Natural killer cell (primary cell): ENCODE measurements around the gene PVR. TPM values are rescaled to one million over a fixed set of nuclear protein-coding genes. Genes with fewer than 3 reads are reported as not detected.

Source experiments
- ATAC-seq, 3 donors: fragments of 150-1000 bp in 2 of 3; fragments of 200-7000 bp in 1 of 3; cut with Tn5 transposase; 1 replicate in 1 of 3; 2 replicates in 2 of 3; pipeline ENCODE4 v1.10.0; 2021; ENCODE audit warnings: mild to moderate bottlenecking in 2 of 3, moderate library complexity in 2 of 3
- DNase-seq, 2 donors: peaks; one replicate each; pipeline versions ENCODE4 v3.0.0 to v3.0.0-alpha.2; 2013 to 2021; ENCODE audit warnings: mixed read lengths in 1 of 2
- H3K27ac ChIP-seq: one replicate; pipeline ENCODE4 v1.5.1; 2013; ENCODE audit warnings: mild to moderate bottlenecking, low read length
- H3K27me3 ChIP-seq: one replicate; pipeline ENCODE4 v1.6.1; 2013; ENCODE audit warnings: low read length; ENCODE audit not compliant: control insufficient read depth, insufficient read depth
- H3K36me3 ChIP-seq: one replicate; pipeline ENCODE4 v1.6.1; 2013; ENCODE audit warnings: low read length; ENCODE audit not compliant: control insufficient read depth, insufficient read depth
- H3K4me1 ChIP-seq: one replicate; pipeline ENCODE4 v1.6.1; 2013; ENCODE audit warnings: low read length; ENCODE audit not compliant: control insufficient read depth, insufficient read depth
- H3K4me3 ChIP-seq: one replicate; pipeline ENCODE4 v1.5.1; 2013; ENCODE audit warnings: low read length
- H3K9me3 ChIP-seq: one replicate; pipeline ENCODE4 v1.6.1; 2013; ENCODE audit warnings: low read length; ENCODE audit not compliant: control insufficient read depth, insufficient read depth
- H3K27ac Mint-ChIP-seq, 2 donors: one replicate each; pipeline ENCODE4 v1.8.0; 2022; ENCODE audit warnings: mild to moderate bottlenecking in 2 of 2, mixed read lengths in 2 of 2, moderate library complexity in 1 of 2
- H3K27me3 Mint-ChIP-seq, 2 donors: one replicate each; pipeline ENCODE4 v1.8.0; 2022; ENCODE audit warnings: low read depth in 2 of 2, mixed read lengths in 2 of 2
- H3K36me3 Mint-ChIP-seq: one replicate; pipeline ENCODE4 v1.8.0; 2022; ENCODE audit warnings: mixed read lengths
- H3K4me1 Mint-ChIP-seq, 2 donors: one replicate each; pipeline ENCODE4 v1.8.0; 2022; ENCODE audit warnings: mixed read lengths in 2 of 2
- H3K4me3 Mint-ChIP-seq: one replicate; pipeline ENCODE4 v1.8.0; 2022; ENCODE audit warnings: mild to moderate bottlenecking, moderate library complexity, mixed read lengths
- H3K9me3 Mint-ChIP-seq, 2 donors: one replicate each; pipeline ENCODE4 v1.8.0; 2022; ENCODE audit warnings: mixed read lengths in 2 of 2
- CTCF ChIP-seq: fragments of 200-600 bp; IDR thresholded peaks from one replicate; pipeline ENCODE4 v1.8.0; 2022; ENCODE audit warnings: antibody characterized with exemption
- WGBS: methylation state at CpG from one replicate; pipeline ENCODE4 v1.1.7; 2013; ENCODE audit warnings: missing lambda C conversion rate; ENCODE audit not compliant: insufficient coverage; 5-methylcytosine and 5-hydroxymethylcytosine counted together
- intact Hi-C: fragments of 100-400 bp; cut with micrococcal nuclease; formaldehyde crosslinking; loops from one replicate; pipeline ENCODE4 v1.14.2; 2022
- total RNA-seq, 4 donors: library from RNA; stranded (reverse); fragments of 120-200 nt in 1 of 4; gene quantifications; one replicate each; pipeline versions ENCODE4 v1.2.3 to v1.2.4, GENCODE V29; 2013 to 2022

PVR gene
- total RNA-seq, 3 donors from 2014 or later (not counting 1 experiment from before 2014, with no cell fraction given): 6.6 to 12.6 (median 7.9) TPM

- H3K4me1 Mint-ChIP-seq: peaks cover 0 to 19% of the 10 kb centered on the region in 2 donors
- 90% methylated on average over 4 of the region's 4 CpGs for WGBS
- Histone ChIP-seq H3K27me3 (no peaks in the 10 kb centered on the region), H3K4me3 (no peak overlapping the region), H3K9me3 (no peaks in the 10 kb centered on the region), H3K27ac (no peak overlapping the region), H3K4me1 (peaks cover 23% of the 10 kb centered on the region), H3K36me3 (no peaks in the 10 kb centered on the region)
- DNase-seq (no peak), ATAC-seq (no peak)
- intact Hi-C loops: loop anchor here (5.0 kb wide), 1 partner anchor 265 kb away; no protein-coding TSS in a partner anchor
- H3K4me3 Mint-ChIP-seq: no peak overlapping the region
- no peak overlapping the region for H3K27ac Mint-ChIP-seq
- TF ChIP-seq CTCF: no peak
- H3K36me3 Mint-ChIP-seq: no peaks in the 10 kb centered on the region
- no peaks in the 10 kb centered on the region for H3K9me3 Mint-ChIP-seq
- H3K27me3 Mint-ChIP-seq: peaks cover 3 to 6% of the 10 kb centered on the region in 2 donors
These were observed 43.2 kb downstream of the PVR start for GRCh38 chr19:44686896-44687295.

DNA sequence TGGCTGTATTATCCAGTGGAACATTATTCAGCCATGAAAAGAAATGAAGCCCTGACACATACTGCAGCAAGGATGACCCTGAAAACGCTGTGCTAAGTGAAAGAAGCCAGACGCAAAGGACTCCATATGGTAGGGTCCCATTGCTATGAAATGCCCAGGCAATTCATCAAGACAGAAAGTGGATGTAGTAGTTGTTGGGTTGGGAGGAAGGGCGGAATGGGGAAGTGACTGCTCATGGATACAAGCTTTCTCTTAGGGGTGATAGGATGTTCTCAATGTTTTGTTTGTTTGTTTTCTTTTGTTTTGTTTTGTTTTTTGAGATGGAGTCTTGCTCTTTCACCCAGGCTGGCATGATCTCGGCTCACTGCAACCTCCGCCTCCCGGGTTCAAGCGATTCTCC, 44.2 kb downstream of the PVR start:
- Mint-ChIP-seq H3K4me1 (peaks cover 0 to 28% of the 10 kb centered on the region in 2 donors), H3K9me3 (no peaks in the 10 kb centered on the region), H3K27me3 (peaks cover 3 to 6% of the 10 kb centered on the region in 2 donors), H3K27ac (no peak overlapping the region), H3K36me3 (no peaks in the 10 kb centered on the region), H3K4me3 (no peak overlapping the region)
- Histone ChIP-seq H3K9me3 (no peaks in the 10 kb centered on the region), H3K4me3 (no peak overlapping the region), H3K27me3 (no peaks in the 10 kb centered on the region), H3K36me3 (no peaks in the 10 kb centered on the region), H3K4me1 (peaks cover 31% of the 10 kb centered on the region), H3K27ac (no peak overlapping the region)
- intact Hi-C loops: loop anchor here (5.0 kb wide), 1 partner anchor 264 kb away; no protein-coding TSS in a partner anchor
- 84% methylated on average over 7 of the region's 7 CpGs for WGBS
- DNase-seq (no peak), ATAC-seq (no peak)
- no peak for TF ChIP-seq CTCF

DNA sequence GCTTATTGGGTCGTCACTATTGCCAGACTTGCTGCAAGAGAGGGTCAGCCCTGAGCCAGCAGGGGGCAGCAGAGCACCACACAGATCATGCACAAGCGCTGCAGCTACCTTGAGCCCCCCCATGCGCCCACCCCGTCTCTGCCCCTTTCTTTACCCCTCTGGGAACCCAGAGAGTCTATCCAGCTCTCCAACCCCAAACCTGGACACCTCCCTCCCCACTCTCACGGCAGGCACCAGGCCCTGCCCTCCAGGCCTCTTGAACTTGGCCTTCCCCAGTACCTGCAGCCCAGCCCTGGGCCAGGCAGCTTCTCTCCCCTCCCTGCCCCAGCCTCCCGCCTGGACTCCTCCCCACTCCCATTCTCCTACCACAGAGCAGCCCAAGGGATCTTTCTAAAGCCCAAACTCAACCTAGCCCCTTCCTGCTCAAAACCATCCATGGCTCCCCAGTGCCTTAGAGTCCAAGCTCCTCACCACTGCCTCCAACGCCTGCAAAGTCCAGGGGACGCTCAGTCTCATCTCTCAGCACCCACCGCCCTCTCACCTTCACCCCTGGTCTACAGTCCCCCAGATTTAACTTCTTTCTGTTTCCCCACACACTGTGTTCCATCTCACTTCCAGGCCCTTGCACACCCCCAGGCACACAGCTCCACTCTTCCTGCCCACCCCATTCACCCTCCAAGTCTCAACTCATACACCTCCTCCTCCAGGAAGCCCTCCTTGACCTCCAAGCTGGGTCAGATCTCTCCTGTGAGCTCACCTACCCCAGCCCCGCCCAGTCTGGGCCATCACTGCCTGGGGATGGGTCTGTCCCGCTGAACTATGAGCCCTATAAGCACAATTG, 45.8 kb downstream of the PVR start:
- intact Hi-C loops: loop anchor here (1.0 to 10.0 kb wide), 3 partner anchors 81 to 263 kb away; partner anchors contain the start of gene NECTIN2
- H3K4me1 ChIP-seq: peaks cover 32% of the 10 kb centered on the region
- Mint-ChIP-seq H3K27ac (peak overlapping the region in 1 of 2 donors; percentile 51), H3K36me3 (no peaks in the 10 kb centered on the region), H3K9me3 (no peaks in the 10 kb centered on the region), H3K4me1 (peaks cover 0 to 28% of the 10 kb centered on the region in 2 donors), H3K4me3 (no peak overlapping the region), H3K27me3 (peaks cover 3 to 6% of the 10 kb centered on the region in 2 donors)
- peak; percentile 86 for TF ChIP-seq CTCF
- H3K4me3 ChIP-seq: no peak overlapping the region
- H3K27ac ChIP-seq: no peak overlapping the region
- WGBS: 43% methylated on average over 11 of the region's 11 CpGs
- H3K27me3 ChIP-seq: no peaks in the 10 kb centered on the region
- ATAC-seq (peak; percentile 49 to 72 (median 71)), DNase-seq (peak; percentile 69 to 88)
- no peaks in the 10 kb centered on the region for H3K36me3 ChIP-seq
- H3K9me3 ChIP-seq: no peaks in the 10 kb centered on the region
